Testis (tissue), 2 donors: ENCODE data around the gene KMT2B.

Experiments
- POLR2A ChIP-seq: fragments of 450-650 bp; IDR thresholded peaks from one replicate; pipeline ENCODE4 v1.6.1; 2017; ENCODE audit warnings: antibody characterized with exemption, mild to moderate bottlenecking, moderate library complexity
- TF ChIP-seq, protein P1 (sequence below), 3 experiments: fragments of 450-650 bp in 2 of 3; fragments of 200-600 bp in 1 of 3; sonication (generic) in 1 of 3; IDR thresholded peaks; one replicate each; pipeline ENCODE4 v1.5.1; 2016 to 2019; ENCODE audit warnings: antibody characterized with exemption in 3 of 3, mild to moderate bottlenecking in 2 of 3, moderate library complexity in 1 of 3

- TF ChIP-seq, protein P1, sequence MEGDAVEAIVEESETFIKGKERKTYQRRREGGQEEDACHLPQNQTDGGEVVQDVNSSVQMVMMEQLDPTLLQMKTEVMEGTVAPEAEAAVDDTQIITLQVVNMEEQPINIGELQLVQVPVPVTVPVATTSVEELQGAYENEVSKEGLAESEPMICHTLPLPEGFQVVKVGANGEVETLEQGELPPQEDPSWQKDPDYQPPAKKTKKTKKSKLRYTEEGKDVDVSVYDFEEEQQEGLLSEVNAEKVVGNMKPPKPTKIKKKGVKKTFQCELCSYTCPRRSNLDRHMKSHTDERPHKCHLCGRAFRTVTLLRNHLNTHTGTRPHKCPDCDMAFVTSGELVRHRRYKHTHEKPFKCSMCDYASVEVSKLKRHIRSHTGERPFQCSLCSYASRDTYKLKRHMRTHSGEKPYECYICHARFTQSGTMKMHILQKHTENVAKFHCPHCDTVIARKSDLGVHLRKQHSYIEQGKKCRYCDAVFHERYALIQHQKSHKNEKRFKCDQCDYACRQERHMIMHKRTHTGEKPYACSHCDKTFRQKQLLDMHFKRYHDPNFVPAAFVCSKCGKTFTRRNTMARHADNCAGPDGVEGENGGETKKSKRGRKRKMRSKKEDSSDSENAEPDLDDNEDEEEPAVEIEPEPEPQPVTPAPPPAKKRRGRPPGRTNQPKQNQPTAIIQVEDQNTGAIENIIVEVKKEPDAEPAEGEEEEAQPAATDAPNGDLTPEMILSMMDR (IDR thresholded peaks at IDR 0.05): no peak
- no peak for TF ChIP-seq POLR2A
Measured at GRCh38 chr19:35740423-35741202, 22.8 kb downstream of the KMT2B start.
